NB4 (cell line): Measurements from ENCODE around the gene CCT5.

Experiments used
- DNase-seq: peaks from one replicate; pipeline ENCODE4 v3.0.0; 2010; ENCODE audit warnings: low read depth
- H3K4me3 ChIP-seq: one replicate; pipeline ENCODE4 v1.5.1; 2011; ENCODE audit warnings: mild to moderate bottlenecking, low read depth, low read length, moderate library complexity
- MYC ChIP-seq: IDR thresholded peaks from 2 replicates; pipeline ENCODE4 v1.6.1; 2011; ENCODE audit warnings: low read depth, low read length
- POLR2A ChIP-seq: IDR thresholded peaks from 2 replicates; pipeline ENCODE4 v1.6.1; 2011; ENCODE audit warnings: mild to moderate bottlenecking; ENCODE audit not compliant: insufficient read length; ENCODE audit errors: extremely low read depth
- TF ChIP-seq, protein P1 (sequence below): IDR thresholded peaks from 2 replicates; pipeline ENCODE4 v1.6.1; 2011; ENCODE audit warnings: low read depth, low read length
- TF ChIP-seq, protein P2 (sequence below): IDR thresholded peaks from one replicate; pipeline ENCODE4 v1.5.1; 2012; ENCODE audit warnings: low read depth, low read length

The CCT5 gene

DNA sequence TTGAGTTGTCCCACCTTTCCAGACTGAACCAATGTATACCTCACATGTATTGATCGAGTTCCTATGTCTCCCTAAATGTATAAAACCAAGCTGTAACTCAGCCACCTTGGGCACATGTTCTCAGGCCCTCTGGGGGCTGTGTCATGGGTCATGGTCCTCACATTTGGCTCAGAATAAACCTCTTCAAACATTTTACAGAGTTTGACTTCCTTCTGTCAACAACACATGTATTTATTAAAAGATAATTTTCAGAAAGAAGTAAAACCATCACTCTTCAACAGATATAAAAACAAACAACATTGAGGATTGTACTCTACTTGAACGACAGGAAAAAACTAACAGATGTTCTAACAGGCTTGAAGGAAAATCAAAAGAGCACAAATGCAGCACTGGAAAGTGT lies 53.1 kb downstream of the CCT5 start:
- TF ChIP-seq, protein P1, sequence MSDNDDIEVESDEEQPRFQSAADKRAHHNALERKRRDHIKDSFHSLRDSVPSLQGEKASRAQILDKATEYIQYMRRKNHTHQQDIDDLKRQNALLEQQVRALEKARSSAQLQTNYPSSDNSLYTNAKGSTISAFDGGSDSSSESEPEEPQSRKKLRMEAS, result no peak
- TF ChIP-seq, protein P2, sequence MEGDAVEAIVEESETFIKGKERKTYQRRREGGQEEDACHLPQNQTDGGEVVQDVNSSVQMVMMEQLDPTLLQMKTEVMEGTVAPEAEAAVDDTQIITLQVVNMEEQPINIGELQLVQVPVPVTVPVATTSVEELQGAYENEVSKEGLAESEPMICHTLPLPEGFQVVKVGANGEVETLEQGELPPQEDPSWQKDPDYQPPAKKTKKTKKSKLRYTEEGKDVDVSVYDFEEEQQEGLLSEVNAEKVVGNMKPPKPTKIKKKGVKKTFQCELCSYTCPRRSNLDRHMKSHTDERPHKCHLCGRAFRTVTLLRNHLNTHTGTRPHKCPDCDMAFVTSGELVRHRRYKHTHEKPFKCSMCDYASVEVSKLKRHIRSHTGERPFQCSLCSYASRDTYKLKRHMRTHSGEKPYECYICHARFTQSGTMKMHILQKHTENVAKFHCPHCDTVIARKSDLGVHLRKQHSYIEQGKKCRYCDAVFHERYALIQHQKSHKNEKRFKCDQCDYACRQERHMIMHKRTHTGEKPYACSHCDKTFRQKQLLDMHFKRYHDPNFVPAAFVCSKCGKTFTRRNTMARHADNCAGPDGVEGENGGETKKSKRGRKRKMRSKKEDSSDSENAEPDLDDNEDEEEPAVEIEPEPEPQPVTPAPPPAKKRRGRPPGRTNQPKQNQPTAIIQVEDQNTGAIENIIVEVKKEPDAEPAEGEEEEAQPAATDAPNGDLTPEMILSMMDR, result no peak
- TF ChIP-seq POLR2A, result no peak
- no peak for TF ChIP-seq MYC
- no peak for DNase-seq

DNA sequence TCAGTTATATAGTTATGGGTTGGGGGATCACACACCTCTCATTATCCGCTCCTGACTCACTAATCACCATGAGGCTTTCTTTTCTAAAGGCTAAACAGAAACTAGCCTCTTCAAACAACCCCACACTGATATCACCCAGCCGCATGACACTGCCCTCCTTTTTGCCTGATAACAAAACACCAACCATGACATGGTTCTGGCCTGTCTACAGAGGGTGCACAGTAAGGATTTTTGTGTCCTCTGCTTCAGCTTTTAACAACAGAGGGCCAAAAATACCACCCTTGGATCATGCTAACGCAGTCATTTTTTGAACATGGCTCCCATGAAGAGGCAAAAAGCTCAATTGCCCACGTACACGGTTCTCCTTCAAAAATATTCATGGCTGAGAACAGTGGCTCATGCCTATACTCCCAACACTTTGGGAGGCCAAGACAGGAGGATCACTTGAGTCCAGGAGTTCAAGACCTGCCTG lies 53.7 kb downstream of the CCT5 start:
- H3K4me3 ChIP-seq, result no peak overlapping the region
- no peak for DNase-seq
- TF ChIP-seq POLR2A (no peak), MYC (no peak)
- TF ChIP-seq, protein P1, result no peak
- TF ChIP-seq, protein P2, result no peak

More for the DNA sequence above, 53.1 kb downstream of the CCT5 start:
- H3K4me3 ChIP-seq, result no peak overlapping the region

- H3K4me3 ChIP-seq, result no peak overlapping the region
Observed at GRCh38 chr5:10304932-10305331, 54.9 kb downstream of the CCT5 start.

DNA sequence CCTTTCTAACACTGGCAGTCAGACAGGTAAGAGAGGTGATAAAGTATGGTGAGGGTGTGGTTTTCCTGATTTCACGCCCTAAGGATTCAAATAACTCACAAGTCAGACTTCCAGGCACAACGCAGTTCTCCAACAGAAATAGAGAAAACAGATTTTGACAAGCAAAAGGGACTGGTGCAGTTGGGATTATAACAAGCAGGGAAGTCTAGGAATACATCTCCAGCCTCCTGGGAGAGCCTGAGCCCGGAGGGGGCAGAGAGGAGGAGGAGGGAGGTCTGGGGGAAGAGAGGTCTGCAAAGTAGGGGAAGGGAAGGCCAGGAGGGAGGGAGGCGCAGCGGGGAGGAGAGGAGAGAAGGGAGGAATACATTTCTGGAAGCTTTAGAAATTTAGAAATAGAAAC lies 56.0 kb downstream of the CCT5 start:
- H3K4me3 ChIP-seq, result no peak overlapping the region
- DNase-seq, result no peak
- TF ChIP-seq POLR2A (no peak), MYC (no peak)
- TF ChIP-seq, protein P1, result no peak
- TF ChIP-seq, protein P2, result no peak

More at GRCh38 chr5:10304932-10305331, 54.9 kb downstream of the CCT5 start:
- no peak for TF ChIP-seq MYC
- TF ChIP-seq, protein P2, result no peak
- TF ChIP-seq, protein P1, result no peak
- TF ChIP-seq POLR2A, result no peak
- no peak for DNase-seq

DNA sequence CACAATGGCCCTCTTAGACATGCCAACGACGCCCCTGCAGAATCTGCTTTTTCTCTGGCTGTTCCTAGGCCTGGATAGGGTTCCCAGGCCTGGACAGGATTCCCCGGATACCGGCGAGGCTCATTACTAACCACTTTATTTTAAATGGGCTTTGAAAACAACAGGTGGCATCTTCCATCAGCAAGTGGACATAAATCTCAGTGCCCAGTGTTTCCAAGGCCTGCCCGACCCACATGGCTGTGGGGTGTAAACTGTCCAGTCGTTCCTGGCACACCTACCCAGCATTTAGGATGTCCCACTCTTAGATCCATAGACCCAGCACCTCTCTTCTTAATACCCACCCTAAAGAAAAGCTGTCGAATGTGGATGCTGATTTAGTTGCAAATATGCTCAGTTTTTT lies 56.7 kb downstream of the CCT5 start:
- no peak for DNase-seq
- no peak overlapping the region for H3K4me3 ChIP-seq
- no peak for TF ChIP-seq MYC
- TF ChIP-seq, protein P1, result no peak

DNA sequence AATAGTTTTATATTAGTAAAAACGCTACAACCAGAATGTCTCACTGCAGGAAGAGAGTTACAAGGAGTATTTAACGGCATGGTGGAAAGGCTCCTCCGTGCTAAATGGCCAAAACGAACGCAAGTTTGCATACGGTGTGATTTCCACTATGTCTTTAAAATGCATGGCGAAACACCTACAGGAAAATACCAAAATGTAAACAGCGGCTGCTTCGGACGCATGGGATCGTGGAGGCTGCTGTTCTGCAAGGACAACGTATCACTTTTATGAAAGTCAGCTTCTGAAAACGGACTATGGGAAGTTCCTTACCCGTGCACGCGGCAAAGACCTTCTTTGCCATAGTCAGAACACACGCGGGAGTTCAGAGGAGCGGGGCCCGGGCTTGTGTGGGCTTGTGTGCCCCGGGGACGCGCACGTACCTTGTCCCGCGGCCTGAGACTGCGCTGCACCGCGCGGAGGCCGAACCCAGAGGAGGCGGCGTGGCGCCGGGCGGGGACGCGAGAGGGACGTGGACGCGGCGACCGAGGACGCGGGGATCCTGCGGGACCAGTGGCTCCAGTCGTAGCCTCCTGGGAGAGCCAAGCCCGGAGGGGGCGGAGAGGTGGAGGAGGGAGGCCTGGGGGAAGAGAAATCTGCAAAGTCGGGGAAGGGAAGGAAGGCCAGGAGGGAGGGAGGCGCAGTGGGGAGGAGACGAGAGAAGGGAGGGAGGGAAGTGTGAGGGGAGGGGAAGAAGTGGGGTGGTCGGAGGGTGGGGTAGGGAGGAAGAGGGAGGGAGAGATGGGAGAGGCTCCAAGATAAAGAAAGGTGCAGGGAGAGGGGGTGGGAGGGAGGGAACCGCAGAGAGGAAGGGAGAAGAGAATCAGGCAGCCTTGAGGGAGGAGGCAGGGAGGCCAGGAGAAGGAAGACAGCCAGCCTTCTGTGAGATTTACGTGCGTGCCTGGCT lies 57.4 kb downstream of the CCT5 start, which contains the start of gene CMBL:
Gene CMBL (minus strand): TSS at position 697 of the 943 bp plus-strand sequence. CDS start 17,140 bp downstream, outside the sequence.
- no peak within 1 kb of the TSS for H3K4me3 ChIP-seq
- TF ChIP-seq POLR2A, result no peak
- TF ChIP-seq MYC, result no peak
- TF ChIP-seq, protein P2, result no peak
- TF ChIP-seq, protein P1, result no peak

More for the DNA sequence above, 57.4 kb downstream of the CCT5 start, which contains the start of gene CMBL:
- peak; percentile 20 for DNase-seq
